Measurements from ENCODE around the gene HHAT.
"Not testable (repeated sequence)": the region's sequence is repeated elsewhere in the genome, so short reads cannot be mapped to it uniquely, and the experiment has no call there.

HHAT gene

DNA sequence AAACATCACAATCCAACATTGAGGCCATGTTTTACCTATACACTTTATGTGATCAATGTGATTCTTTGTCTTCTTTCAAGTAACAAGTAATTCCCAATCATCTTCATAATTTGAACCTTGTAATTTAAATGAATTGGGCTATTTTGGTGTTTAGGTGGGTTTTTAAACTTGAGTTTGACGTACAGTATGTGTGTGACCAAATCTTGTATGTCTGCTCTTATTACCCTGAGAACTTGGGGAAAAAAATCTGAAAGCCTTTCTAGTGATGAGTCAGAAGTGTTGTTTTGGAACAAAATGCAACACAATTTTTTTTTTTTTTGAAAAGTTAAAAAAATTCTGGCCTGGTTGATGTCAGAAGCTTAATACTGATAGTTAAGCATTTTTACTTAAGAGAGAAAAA lies 68.5 kb downstream of the HHAT start:
- DNase-seq (ENCODE audit: low spot score), result no peak

DNA sequence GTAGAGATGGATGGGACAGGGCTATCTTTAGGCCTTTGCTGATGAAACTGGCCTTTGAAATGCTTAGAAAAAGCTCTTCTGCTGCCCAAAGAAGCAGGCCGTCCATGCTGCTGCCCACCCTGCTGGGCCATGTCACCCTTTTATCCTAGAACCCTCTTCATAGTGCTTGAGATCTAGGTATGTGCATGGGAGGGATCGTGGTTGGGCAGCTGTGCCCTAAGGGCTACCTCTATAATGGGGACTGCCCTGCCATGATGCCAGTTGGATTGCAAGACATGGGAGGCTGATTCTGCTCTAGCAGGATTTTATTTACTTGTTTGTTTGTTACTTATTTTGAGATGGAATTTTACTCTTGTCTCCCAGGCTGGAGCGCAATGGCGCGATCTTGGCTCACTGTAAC lies 69.0 kb downstream of the HHAT start:
- no peak for DNase-seq (ENCODE audit: low spot score)

DNA sequence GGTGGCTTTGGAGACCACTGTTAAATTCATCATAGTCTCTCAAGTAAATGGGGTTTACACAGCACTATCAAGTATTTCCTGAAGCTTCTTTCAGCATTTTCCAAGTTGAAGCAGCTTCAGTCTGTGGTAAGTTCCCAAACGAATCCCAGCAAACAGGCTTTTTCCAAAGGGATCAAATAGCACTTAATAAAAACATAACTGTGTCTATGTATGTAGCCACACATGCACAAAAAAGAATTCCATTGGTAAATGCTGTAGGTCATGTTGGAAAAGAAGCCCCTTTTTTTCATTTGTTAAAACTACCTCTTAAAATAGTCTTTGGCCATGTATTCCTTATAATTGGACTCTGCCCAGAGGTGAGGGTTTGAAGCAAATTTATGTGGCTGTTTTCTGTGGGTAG lies 69.8 kb downstream of the HHAT start:
- DNase-seq (ENCODE audit: low spot score), result no peak

DNA sequence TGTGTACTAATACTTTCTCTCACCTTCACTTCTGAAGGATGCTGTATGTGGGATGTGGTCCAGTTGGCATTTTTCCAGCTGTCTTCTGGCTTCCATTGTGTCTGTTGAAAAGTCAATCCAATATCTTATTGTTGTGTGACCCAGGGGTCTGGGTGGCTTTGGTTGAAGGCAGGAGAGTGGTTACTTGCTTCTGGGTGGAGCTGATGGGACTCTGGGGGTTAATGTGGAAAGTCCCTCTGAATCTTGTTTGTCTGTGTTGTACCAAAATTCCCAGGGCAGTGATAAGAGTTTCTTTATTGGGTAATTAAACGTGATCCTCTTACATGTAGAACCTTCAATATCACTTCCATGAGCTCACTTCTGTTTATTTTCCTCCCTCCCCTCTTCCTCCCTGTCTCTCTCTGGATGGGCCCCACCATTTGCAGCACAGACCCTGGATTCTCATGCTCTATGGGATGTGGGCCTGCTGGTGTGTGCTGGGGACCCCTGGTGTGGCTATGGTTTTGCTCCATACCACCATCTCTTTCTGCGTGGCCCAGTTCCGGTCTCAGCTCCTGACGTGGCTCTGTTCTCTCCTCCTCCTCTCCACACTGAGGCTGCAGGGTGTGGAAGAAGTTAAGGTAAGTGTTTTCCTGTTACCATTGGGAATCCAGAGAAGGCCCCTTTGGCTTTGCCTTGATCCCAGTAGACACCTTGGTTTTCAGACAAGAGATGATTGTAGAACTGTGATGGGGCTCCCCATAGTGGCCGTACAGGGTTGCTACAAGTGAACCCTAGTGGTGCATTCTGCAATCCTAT lies 71.5 kb downstream of the HHAT start:
- peak; percentile 50 for DNase-seq (ENCODE audit: low spot score)

DNA sequence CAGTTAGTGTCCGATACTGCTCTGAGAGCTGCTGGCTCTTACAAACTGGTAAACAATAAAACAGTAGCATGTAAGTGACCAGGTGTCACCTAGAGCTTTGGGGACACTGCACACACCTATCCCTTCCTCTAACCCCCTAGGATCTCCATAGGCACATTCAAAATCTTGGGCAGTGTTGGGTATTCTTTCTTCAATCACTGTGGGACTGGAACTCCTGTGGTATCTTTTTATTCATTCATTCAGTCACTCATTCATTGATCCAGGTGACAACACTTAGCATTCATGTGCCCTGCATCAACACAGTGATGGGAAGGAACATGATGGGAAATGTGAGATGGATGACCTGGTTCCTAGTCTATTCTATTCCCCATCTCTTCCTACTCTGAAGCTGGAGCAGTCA lies 73.9 kb downstream of the HHAT start:
- no peak for DNase-seq (ENCODE audit: low spot score)

DNA sequence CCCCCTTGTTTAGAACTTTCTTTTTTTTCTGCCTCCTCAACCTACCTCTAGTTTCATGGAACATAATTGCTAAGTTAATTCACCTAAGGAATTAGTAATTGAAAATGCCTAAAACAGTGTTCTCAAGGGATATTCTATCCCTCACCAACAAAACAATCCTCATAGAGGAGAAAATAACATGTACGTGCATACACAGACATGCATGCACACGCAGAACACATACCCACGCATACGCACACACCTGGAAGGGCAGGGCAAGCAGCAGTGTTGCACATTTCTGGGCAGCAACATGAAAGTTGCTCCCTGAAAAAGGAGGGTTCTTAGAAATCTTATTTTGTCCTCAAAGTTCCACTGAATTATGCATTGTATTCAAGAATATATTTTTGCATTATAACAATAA lies 76.6 kb downstream of the HHAT start:
- DNase-seq (ENCODE audit: low spot score), result no peak

DNA sequence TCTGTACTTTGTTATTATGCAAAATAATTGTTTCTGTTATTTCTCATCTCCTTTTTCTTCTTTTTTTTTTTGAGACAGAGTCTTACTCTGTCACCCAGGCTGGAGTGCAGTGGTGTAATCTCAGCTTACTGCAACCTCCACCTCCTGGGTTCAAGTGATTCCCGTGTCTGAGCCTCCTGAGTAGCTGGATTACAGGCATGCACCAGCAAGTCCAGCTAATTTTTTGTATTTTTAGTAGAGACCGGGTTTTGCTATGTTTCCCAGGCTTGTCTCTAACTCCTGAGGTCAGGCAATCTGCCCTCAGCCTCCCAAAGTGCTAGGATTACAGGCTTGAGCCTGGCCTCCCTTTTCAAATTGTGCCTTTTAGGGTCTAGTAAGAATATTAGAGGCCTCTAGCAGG lies 77.6 kb downstream of the HHAT start:
- DNase-seq (ENCODE audit: low spot score), result not testable (repeated sequence)

DNA sequence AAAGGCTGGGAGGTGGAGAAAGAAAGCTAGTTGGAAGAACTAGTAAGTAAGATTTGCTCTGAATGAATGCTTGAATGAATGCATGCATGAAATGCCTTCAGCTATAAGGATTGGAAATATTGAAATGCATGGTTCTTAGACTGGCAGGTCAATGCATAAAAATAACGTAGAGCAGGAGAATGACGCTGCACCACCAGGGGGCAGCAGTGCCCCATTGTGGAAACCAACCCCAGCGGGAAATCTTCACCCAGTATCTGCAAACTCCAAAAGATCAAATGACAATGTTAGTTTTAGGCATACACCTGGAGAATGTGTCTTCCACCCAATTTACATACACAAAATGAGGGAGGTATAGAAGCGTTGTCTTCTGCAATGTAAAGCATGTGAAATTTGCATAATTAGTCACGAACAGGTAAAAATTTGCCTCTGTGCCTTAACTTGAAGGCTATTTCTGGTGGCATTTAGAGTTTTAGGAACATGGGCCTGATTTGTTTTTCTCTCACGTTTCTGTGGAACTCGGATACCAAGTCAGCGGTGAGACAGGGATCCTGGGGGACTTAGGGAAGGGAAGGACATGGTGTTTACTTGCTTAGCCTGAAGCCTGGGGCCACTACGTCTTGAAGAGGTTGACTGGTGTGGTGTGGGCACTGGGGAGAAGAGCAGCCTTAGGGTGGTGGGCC lies 78.6 kb downstream of the HHAT start:
- peak; percentile 67 for DNase-seq (ENCODE audit: low spot score)

DNA sequence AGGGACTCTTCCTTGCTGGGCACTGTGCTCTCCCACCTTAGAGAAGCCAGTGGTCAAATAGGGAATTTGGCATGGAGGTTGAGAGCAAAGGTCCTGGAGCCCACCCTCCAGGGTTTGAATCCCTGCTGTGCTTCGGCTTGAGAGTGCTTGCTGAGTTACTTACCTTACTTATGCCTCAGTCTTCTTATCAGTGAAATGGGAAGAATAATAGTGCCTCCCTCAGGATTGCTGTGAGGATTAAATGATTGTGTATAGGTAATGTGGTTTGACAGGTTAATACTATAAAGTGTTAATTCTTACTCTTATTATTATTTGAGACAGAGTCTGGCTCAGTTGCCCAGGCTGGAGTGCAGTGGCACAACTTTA lies 79.2 kb downstream of the HHAT start:
- no peak for DNase-seq (ENCODE audit: low spot score)

DNA sequence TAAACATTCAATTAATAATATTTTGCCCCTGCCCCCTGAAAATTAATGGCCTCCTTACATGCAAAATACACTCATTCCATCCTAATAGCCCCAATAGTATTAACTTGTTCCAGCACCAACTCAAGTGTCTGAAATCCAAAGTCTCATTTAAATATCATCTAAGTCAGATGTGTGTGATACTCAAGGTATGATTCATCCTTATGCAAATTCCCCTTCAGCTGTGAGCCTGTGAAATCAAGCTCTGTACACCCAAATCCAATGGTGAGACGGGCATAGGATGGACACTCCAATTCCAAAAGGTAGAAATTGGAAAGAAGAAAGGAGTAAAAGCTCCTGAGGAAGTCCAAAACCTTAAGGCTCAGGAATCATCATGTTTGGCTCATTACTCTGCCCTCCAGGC lies 83.5 kb downstream of the HHAT start:
- no peak for DNase-seq (ENCODE audit: low spot score)

DNA sequence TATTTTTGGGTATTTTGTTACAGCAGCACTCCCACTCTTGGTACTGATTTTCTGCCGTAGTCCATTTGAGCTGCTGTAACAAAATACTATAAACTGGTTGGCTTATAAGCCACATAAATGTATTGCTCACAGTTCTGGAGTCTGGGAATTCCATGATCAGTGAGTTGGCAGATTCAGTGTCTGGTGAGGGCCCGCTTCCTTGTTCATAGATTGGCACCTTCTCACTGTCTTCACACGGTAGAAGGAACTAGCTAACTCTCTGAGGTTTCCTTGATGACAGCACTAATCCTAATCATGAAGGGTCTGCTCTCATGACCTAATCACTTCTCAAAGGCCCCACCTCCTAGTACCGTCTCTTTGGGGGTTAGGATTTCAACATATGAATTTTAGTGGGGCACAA lies 85.2 kb downstream of the HHAT start:
- DNase-seq (ENCODE audit: low spot score), result no peak

DNA sequence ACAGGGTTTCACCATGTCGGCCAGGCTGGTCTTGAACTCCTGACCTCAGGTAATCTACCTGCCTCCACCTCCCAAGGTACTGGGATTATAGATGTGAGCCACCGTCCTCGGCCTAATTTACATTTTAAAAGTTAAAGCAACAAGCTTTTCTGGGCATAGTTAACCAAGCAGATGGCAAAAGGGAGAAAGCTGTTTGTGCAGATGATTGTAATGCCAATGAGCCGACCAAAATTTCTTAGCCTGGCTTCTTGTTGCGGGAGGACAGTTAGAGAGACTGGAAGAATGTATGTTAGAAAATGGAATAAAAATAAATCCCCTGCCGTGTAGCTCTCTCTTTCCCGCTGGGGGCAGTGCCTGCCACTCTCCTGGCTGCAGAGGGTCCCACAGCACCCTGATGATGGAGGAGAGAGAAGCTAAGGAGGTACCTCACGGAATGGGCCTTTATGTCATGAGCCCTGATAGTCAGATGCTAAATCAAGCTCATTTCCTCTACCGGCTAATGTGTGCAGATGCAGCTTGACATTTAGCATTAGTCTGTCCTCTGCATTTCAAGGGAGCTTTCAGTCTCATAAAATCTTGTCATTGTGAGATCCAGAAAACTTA lies 87.2 kb downstream of the HHAT start:
- no peak for DNase-seq (ENCODE audit: low spot score)

DNA sequence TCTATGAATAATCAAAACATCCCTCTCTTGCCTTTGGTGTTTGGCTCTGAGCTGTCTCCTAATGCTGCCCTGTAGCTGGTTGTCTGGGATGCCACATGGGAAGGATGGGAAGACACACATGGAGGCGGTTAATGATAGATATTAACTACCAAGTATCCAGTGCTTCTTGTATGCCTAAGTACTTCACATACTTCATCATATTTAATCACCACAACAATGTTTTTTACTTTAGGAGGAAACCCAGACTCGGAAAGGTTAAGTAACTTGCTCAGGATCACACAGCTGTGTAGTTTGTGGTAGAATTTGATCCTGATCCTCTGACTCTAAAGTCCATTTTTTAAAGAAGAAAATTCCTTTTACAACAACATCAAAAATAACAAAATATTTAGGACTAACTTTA lies 88.0 kb downstream of the HHAT start:
- DNase-seq (ENCODE audit: low spot score), result no peak

DNA sequence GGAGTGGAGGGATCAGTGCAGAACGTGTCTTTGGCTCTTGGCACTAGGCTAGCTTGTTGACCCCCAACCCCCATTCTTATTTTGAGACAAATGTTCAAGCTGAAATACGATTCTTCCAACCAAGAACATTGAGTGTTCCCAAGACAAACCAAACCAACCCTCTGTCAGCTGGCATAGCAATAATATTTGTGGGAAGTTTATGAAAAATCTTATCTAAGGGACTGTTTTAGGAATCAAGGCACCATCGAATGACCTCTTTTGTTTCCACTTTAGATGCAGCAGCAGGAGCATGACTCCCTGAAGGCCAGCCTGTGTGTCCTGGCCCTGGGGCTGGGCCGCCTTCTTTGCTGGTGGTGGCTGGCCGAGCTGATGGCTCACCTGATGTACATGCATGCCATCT lies 89.2 kb downstream of the HHAT start:
- DNase-seq (ENCODE audit: low spot score), result no peak

DNA sequence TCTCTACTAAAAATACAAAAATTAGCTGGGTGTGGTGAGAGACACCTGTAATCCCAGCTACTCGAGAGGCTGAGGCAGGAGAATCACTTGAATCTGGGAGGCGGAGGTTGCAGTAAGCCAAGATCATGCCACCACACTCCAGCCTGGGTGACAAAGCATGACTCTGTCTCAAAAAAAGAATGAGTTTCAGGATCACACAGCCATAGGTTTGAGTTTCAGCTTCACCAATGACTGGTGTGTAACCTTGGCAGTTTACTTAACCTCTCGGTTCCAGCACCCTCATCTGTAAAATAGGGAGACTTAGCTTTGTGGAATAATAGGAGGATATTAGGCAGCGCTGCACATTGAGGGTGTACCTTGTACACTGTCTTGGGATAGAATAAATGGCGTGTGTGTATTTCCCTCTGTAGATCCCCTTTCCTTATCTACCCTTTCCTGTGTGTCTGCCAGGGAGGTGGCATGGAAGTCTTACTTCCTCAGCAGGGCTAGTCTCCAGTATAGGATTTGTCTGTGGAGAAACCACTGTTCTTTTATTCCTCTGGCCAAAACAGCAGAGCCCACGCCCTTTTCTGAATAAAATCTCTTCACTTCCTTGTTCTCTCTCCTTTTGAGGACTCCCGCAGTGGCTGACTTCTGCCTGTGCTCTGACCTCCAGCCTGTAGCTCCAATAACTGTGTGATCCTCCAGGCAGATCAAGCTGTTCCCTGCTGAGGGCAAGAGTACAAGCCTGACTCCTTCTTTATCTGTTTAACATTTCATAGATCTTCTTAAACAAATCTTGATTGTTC lies 90.4 kb downstream of the HHAT start:
- no peak for DNase-seq (ENCODE audit: low spot score)

DNA sequence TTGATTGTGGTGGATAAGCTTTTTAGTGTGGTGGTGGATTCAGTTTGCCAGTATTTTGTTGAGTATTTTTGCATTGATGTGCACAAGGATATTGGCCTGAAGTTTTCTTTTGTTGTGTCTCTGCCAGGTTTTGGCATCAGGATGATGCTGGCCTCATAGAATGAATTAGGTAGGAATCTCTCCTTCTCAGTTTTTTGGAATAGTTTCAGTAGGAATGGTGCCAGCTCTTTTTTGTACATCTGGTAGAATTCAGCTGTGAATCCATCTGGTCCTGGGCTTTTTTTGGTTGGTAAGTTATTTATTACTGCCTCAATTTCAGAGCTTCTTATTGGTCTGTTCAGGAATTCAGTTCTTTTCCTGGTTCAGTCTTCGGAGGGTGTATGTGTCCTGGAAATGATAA lies 98.0 kb downstream of the HHAT start:
- not testable (repeated sequence) for DNase-seq (ENCODE audit: low spot score)

DNA sequence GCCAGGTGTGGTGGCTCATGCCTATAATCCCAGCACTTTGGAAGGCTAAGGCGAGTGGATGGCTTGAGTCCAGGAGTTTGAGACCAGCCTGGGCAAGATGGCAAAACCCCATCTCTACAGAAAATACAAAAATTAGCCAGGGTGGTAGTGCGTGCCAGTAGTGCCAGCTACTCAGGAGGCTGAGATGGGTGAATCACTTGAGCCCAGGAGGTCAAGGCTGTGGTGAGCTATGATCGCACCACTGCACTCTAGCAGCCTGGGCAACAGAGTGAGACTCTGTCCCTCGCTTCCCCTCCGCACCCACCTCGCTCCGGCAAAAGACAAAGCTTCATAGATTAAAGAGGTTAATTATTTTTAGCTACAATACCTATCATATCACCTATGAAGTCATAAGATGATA lies 100.0 kb downstream of the HHAT start:
- no peak for DNase-seq (ENCODE audit: low spot score)

DNA sequence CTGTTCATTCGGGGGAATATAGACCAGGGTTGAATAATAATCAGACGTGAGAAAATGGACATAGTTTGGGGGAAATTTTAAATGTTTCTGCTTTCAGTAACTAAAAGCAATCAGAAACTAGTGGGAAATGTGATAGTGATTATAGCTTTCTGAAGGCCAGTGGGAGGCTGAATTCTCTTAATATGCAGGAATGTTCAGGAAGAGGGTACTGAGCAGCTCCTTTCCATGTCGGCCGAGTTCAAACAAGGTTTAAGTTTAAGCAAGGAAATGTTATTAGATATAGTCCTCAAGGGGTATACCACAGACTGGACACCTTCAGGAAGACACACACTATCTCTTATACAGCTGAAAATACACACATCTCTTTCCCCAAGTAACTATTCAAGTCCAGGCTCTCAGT lies 105.5 kb downstream of the HHAT start:
- DNase-seq (ENCODE audit: low spot score), result no peak

DNA sequence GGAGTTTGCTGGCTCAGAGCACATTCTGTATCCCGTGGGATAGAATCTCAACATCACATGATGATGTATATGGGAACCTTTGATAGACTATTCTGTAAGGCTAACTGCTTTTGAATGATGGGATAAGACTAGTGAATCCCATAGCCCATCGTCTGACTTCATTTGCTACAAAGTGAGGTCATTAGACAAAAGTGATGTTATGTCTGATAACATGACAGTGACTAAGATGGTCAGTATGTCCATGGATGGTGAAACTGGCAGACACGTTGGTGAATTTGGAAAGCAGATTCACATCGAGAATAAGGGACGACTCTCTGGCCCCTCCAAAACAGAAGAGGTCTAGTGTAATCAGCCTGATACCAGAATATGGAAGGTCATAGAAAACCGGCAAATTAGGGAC lies 108.4 kb downstream of the HHAT start:
- DNase-seq (ENCODE audit: low spot score), result no peak

DNA sequence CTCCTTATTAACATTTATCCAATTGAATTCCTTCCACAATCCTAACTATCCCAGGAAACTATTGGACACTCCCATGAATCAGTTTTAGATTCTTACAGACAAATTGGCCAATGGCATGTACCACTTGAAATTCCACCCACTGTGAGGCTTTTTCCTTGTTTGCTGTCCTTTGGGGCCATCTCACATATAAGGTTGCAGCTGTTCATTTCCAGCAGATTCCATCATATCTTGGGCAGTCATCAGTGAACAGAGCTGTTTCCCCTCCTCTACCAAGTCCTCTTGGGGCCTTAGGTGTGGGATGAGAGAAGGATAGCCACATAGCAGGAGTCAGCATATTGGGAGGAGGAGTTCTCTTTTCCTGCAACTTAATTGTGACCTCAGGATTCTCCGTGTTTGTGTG lies 109.1 kb downstream of the HHAT start:
- DNase-seq (ENCODE audit: low spot score), result no peak

DNA sequence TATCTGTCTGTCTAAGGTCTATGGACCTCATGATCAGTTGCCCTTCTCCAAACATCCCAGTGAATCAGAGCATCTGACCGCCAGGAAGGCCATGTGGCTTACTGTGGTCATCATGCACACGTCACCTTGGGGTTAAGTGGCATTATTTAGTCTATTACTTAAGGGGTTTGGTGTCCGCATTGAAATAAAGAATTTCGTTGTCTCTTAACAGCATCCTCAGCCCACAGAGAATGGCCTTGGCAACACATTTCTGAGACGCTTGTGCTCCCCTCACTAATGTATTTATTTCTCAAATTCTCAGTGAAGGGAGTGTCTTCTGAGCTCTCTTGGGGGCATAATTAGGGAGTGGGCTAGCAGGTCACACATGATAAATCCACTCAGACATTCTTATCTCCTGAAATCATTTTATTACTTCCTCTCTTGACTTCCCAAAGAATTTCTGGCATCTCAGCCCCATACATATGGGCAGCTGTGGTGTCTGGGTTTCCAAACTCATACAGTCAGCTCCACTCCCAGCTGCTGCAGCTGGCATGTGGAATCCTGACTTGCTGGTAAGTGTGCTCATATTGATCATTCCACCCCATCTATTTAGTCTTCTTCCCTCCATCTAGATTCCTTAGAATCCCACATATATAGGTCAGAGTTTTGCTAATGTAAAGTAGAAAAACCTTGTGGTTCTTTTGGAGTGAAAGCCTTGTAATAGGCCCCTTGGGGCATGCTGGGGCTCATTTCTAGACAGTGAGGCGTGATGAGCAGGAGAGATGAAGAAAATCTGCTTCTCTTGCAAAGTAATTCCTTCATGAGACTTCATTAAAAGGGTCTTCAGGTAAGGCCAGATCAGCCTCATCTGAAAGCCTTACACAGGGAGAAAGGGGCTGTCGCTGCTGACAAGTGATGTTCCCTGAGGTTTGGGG lies 110.5 kb downstream of the HHAT start:
- no peak for DNase-seq (ENCODE audit: low spot score)

DNA sequence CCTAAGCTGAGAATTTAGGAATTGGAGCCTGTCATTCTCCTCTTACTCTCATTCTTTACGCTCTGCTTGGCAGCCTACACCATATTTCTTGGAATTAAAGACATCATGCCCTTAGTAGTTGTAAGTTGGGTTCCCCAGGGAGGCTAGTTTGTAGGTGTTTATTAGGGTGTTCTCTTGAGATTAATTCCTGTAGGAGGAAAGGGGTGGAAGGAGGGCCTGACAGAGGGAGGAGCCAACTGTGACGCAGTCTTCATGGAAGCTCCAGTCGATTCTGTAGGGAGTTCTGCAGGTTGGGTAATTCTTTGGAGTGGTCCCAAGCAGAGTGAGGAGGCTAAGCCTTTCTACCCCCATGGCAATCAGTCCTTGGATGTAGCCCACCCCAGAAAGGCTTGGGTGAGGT lies 111.4 kb downstream of the HHAT start:
- DNase-seq (ENCODE audit: low spot score), result no peak

Data from germinal center (tissue), 1 donor.